Right hindlimb (tissue), 1 donor: Measurements from ENCODE around the gene ASTL.
"Not testable (repeated sequence)": the region's sequence is repeated elsewhere in the genome, so short reads cannot be mapped to it uniquely, and the experiment has no call there.

Experiments
- DNase-seq: peaks from one replicate; pipeline ENCODE4 v3.0.0-alpha.2; 2018

Gene ASTL

GRCh38 chr2:96138179-96139145 is at the start of gene ASTL:
ASTL (minus strand) TSS chr2:96138502; CDS start chr2:96138436, 66 bp downstream.
- DNase-seq = no peak

DNA sequence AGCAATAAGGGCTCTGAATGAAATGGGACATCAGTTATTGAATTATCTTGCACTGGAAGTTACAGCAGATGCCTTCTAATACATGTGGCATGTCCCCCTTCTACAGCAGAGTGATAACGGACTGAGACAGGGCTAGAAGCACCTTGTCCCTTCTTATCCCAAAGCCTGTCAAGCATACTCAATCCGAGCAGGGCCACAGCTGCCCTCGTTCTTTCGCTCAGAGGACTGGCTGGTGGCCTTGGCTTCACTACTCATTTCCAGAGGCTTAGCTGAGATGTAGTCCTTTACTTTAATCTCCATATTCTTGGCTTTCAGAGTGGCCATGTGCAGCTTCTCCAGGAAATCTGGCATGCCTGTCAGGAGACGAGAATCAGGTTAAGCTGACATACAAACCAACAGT is 48.3 kb upstream of the ASTL start:
- no peak for DNase-seq

- no peak for DNase-seq
Observed at GRCh38 chr2:96185516-96185915, 47.2 kb upstream of the ASTL start.

DNA sequence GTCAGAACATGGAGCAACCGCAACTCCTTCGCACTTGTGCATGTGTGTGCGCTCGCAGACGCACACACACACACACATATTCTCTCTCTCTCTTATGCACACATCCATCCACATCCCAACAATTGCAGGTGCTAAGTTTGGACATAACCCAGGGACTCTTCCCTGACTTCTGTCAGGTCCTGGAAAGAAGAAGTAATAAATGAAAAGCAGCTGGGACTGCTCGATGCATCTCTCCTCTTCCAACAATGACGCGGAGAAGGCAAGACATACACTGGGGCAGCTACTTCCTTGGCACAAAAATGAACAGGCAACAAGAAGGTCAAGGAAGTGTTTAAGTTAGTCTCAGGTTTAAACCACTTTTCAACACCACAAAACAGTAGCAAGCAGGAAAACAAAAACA is 46.7 kb upstream of the ASTL start:
- no peak for DNase-seq

- DNase-seq = no peak
Observed at GRCh38 chr2:96184188-96184587, 45.9 kb upstream of the ASTL start.

GRCh38 chr2:96181529-96181928 is 43.2 kb upstream of the ASTL start:
- no peak for DNase-seq

- no peak for DNase-seq
Observed at GRCh38 chr2:96180521-96180920, 42.2 kb upstream of the ASTL start.

DNA sequence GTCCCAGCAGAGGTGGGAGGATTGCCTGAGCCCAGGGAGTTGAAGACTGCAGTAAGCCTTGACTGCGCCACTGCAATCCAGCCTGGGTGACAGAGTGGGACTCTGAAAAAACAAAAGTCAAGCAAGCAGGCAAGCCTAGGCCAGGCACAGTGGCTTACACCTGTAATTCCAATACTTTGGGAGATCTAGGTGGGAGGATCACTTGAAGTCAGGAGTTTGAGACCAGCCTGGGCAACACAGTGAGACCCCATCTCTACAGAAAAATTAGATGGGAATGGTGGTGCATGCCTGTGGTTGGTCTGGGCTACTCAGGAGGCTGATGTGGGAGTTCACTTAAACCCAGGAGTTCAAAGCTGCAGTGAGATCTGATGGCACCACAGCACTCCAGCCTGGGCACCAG is 41.7 kb upstream of the ASTL start:
- no peak for DNase-seq

DNA sequence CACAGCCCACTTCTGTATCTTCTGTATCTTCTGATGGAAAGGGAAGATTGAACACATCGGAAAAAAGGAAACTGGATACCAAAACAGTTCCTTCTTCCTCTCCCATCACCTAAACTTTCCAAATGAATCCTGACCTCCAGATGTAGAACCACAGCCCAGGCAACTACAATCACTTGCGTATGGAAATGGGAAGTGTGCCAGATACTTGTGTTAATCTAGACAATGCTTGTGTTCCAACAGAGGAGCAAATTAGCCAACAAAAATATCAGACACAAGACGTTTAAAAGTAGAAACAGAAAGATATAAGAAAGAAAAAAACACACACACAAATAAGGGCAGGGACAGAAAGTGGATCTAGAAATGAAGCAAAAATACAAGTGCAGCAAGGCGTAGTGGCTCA is 38.4 kb upstream of the ASTL start:
- no peak for DNase-seq

DNA sequence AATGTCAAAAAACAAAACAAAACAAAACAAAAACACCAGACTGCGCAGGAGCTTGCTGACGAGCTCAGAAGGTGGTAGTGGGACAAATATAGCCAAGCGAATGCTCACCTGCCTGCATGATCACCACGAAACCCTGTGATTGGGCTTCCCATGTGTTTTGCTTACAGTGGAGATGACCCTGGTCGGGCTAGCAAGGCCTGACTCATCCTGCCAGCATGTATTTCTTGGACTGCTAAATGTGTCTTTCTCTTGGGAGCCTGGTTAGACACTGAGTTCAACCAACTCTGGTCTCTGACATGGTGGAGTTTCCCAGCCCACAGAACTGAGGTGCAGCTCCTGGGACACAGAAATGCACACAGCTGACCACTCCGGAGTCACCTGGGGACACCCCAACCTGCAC is 37.6 kb upstream of the ASTL start:
- DNase-seq = no peak

GRCh38 chr2:96174251-96175144 is 36.2 kb upstream of the ASTL start:
- peak; percentile 63 for DNase-seq

DNA sequence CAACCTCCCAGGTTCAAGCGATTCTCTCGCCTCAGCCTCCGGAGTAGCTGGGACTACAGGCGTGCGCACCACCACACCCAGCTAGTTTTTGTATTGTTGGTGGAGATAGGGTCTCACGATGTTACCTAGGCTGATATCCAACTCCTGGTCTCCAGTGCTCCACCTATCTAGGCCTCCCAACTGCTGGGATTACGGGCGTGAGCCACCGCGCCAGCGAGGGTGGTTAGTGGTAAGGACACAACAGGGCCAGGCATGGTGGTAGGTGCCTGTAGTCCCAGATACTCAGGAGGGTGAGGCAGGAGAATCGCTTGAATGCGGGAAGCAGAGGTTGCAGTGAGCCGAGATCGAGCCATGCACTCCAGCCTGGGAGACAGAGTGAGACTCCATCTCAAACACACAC is 33.5 kb upstream of the ASTL start:
- DNase-seq = no peak

DNA sequence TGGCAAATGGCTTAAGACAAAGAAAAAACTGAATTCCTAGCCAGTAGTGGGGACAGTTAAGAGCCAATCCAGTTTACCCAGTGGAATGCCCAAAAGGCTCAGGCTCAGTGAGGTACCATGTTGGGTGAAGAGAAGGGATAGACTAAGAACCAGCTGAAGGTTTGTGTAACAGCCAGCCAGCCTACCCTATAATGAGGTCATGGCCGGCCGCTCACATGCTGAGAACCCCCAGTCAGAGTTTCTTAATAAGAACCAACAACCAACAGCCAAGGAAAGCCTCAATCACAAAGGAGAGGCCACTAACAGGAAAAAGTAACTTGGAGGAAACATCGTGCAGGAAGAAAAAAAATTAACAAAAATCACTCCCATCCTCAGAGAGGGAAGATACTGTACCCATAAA is 32.3 kb upstream of the ASTL start:
- no peak for DNase-seq

GRCh38 chr2:96169868-96170507 is 31.7 kb upstream of the ASTL start:
- no peak for DNase-seq

GRCh38 chr2:96167407-96168013 is 29.2 kb upstream of the ASTL start:
- DNase-seq = no peak

- DNase-seq = no peak
Observed at GRCh38 chr2:96164459-96165184, 26.3 kb upstream of the ASTL start.

GRCh38 chr2:96163768-96164429 is 25.6 kb upstream of the ASTL start:
- DNase-seq = peak; percentile 66

GRCh38 chr2:96163415-96163767 is 25.1 kb upstream of the ASTL start:
- DNase-seq = no peak

GRCh38 chr2:96161898-96162297 is 23.6 kb upstream of the ASTL start:
- DNase-seq = no peak

DNA sequence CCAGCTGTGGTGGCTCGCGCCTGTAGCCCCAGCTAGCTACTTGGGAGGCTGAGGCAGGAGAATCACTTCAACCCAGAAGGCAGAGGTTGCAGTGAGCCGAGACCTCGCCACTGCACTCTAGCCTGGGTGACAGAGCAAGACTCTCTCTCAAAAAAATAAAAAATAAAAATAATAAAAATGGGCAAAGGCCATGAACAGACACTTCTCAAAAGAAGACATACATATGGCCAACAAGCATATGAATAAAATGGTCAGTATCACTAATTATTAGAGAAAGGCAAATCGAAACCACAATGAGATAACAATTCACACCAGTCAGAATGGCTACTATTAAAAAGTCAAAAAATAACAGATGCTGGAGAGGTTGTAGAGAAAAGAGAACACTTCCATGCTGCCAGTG is 22.1 kb upstream of the ASTL start:
- DNase-seq = not testable (repeated sequence)

GRCh38 chr2:96159084-96159830 is 21.0 kb upstream of the ASTL start:
- no peak for DNase-seq
